H1 (cell line): ENCODE data around the gene ACMSD. TPM values are rescaled to one million over a fixed set of nuclear protein-coding genes. Genes with fewer than 3 reads are reported as not detected.

Experiments
- CTCF ChIA-PET: fragments of 300-600 bp; sonication (Branson Sonifier 250); formaldehyde crosslinking; loops from one replicate; lab custom pipeline; 2021; ENCODE audit not compliant: partially characterized antibody; lab: Charles Lee
- POLR2A ChIA-PET: fragments of 300-600 bp; sonication (Branson Sonifier 250); formaldehyde crosslinking; loops from one replicate; lab custom pipeline; 2021; ENCODE audit warnings: inconsistent platforms; ENCODE audit not compliant: partially characterized antibody; lab: Charles Lee
- DNase-seq, 2 experiments: peaks; one replicate each; pipeline versions ENCODE4 v3.0.0 to v3.0.0-alpha.2; 2010 to 2022; ENCODE audit warnings: low spot score in 2 of 2, low read depth in 1 of 2, mixed read lengths in 1 of 2
- FAIRE-seq: peaks from 2 replicates; lab custom pipeline; 2011; peaks lifted over from hg19 to GRCh38; lab: Jason Lieb, UNC
- H2AFZ ChIP-seq: 2 replicates; pipeline ENCODE4 v1.8.1; 2012; ENCODE audit warnings: low read length, inconsistent platforms
- H2AK5ac ChIP-seq: 2 replicates; pipeline ENCODE4 v1.6.1; 2013; ENCODE audit warnings: low read depth, low read length
- H2BK120ac ChIP-seq: replicated peaks from 2 replicates; pipeline ENCODE3; 2013; ENCODE audit warnings: low read depth, low read length, inconsistent platforms
- H2BK12ac ChIP-seq: 2 replicates; pipeline ENCODE4 v1.6.1; 2013; ENCODE audit warnings: low read depth, low read length
- H2BK15ac ChIP-seq: 2 replicates; pipeline ENCODE4 v1.6.1; 2013; ENCODE audit warnings: low read length
- H2BK20ac ChIP-seq: 2 replicates; pipeline ENCODE4 v1.6.1; 2013; ENCODE audit warnings: low read length
- H2BK5ac ChIP-seq: 2 replicates; pipeline ENCODE4 v1.6.1; 2013; ENCODE audit warnings: low read depth, low read length
- H3K14ac ChIP-seq: 2 replicates; pipeline ENCODE4 v1.6.1; 2013; ENCODE audit warnings: inconsistent platforms; ENCODE audit not compliant: insufficient read length
- H3K18ac ChIP-seq: 2 replicates; pipeline ENCODE4 v1.6.1; 2013; ENCODE audit warnings: low read length; ENCODE audit errors: extremely low read depth
- H3K23ac ChIP-seq: 2 replicates; pipeline ENCODE4 v1.6.1; 2013; ENCODE audit warnings: inconsistent platforms; ENCODE audit not compliant: insufficient read length
- H3K23me2 ChIP-seq: 2 replicates; pipeline ENCODE4 v1.6.1; 2013; ENCODE audit warnings: low read depth, low read length
- H3K27ac ChIP-seq: 2 replicates; pipeline ENCODE4 v1.6.1; 2011; ENCODE audit warnings: low read depth, low read length, inconsistent platforms
- H3K27me3 ChIP-seq, 4 experiments: replicated peaks in 1 of 4; 1 replicate in 1 of 4; 2 replicates in 3 of 4; pipeline versions ENCODE4 v1.6.1 to v1.8.1; 2011 to 2013; ENCODE audit warnings: low read length in 3 of 4, mild to moderate bottlenecking in 3 of 4, inconsistent platforms in 2 of 4, mixed read lengths in 2 of 4, moderate library complexity in 1 of 4; ENCODE audit not compliant: control insufficient read depth in 3 of 4, insufficient read depth in 3 of 4; ENCODE audit errors: extremely low read depth in 1 of 4
- H3K36me3 ChIP-seq, 4 experiments: 2 replicates each; pipeline versions ENCODE4 v1.6.1 to v1.8.1; 2011 to 2013; ENCODE audit warnings: mild to moderate bottlenecking in 4 of 4, low read length in 3 of 4, moderate library complexity in 2 of 4, control low read depth in 1 of 4, inconsistent platforms in 1 of 4; ENCODE audit not compliant: insufficient read depth in 4 of 4, control insufficient read depth in 2 of 4
- H3K4ac ChIP-seq: replicated peaks from 2 replicates; pipeline ENCODE3; 2013; ENCODE audit warnings: low read length, low read depth, mixed read lengths, inconsistent platforms; ENCODE audit not compliant: insufficient read length
- H3K4me1 ChIP-seq, 4 experiments: replicated peaks in 1 of 4; 1 replicate in 1 of 4; 2 replicates in 3 of 4; pipeline versions ENCODE4 v1.6.1 to v1.8.1; 2011 to 2013; ENCODE audit warnings: low read length in 3 of 4, inconsistent platforms in 2 of 4, mixed read lengths in 1 of 4; ENCODE audit not compliant: insufficient read depth in 4 of 4, control insufficient read depth in 3 of 4
- H3K4me2 ChIP-seq, 2 experiments: 2 replicates each; pipeline versions ENCODE4 v1.6.1 to v1.8.1; 2011 to 2013; ENCODE audit warnings: low read depth in 2 of 2, low read length in 2 of 2, control low read depth in 1 of 2, inconsistent platforms in 1 of 2, mild to moderate bottlenecking in 1 of 2; ENCODE audit not compliant: insufficient read depth in 1 of 2
- H3K4me3 ChIP-seq, 4 experiments: fragments of 200-600, 300-600 bp in 1 of 4; sonication (generic), shearing (Covaris generic), sonication (Bioruptor Twin) in 1 of 4; 2 replicates each; pipeline versions ENCODE4 v1.5.1 to v1.8.1; 2011 to 2016; ENCODE audit warnings: low read length in 4 of 4, low read depth in 3 of 4, control low read depth in 2 of 4, inconsistent platforms in 2 of 4, mild to moderate bottlenecking in 2 of 4, mixed read lengths in 1 of 4, moderate library complexity in 1 of 4; ENCODE audit not compliant: insufficient read depth in 2 of 4; ENCODE audit errors: extremely low read depth in 1 of 4
- H3K56ac ChIP-seq: replicated peaks from 2 replicates; pipeline ENCODE3; 2013; ENCODE audit warnings: low read depth, mild to moderate bottlenecking, mixed read lengths, low read length, inconsistent platforms; ENCODE audit not compliant: insufficient read length
- H3K79me1 ChIP-seq: 2 replicates; pipeline ENCODE4 v1.6.1; 2013; ENCODE audit warnings: low read depth, low read length, control low read depth
- H3K79me2 ChIP-seq, 2 experiments: 2 replicates each; pipeline versions ENCODE4 v1.6.1 to v1.8.1; 2012 to 2013; ENCODE audit warnings: low read length in 2 of 2, mild to moderate bottlenecking in 2 of 2, inconsistent platforms in 1 of 2; ENCODE audit not compliant: insufficient read depth in 2 of 2, control insufficient read depth in 1 of 2
- H3K9ac ChIP-seq, 4 experiments: replicated peaks in 1 of 4; 1 replicate in 1 of 4; 2 replicates in 3 of 4; pipeline versions ENCODE4 v1.6.1 to v1.8.1; 2011 to 2013; ENCODE audit warnings: low read depth in 3 of 4, low read length in 3 of 4, control low read depth in 2 of 4, mild to moderate bottlenecking in 2 of 4, moderate library complexity in 2 of 4, inconsistent platforms in 1 of 4; ENCODE audit errors: extremely low read depth in 1 of 4
- H3K9me3 ChIP-seq, 2 experiments: 2 replicates each; pipeline versions ENCODE4 v1.6.1 to v1.8.1; 2012 to 2013; ENCODE audit warnings: mild to moderate bottlenecking in 2 of 2, moderate library complexity in 2 of 2, control low read depth in 1 of 2, inconsistent platforms in 1 of 2, low read depth in 1 of 2, low read length in 1 of 2, mixed read lengths in 1 of 2; ENCODE audit not compliant: insufficient read depth in 2 of 2
- H4K20me1 ChIP-seq, 2 experiments: replicated peaks in 1 of 2; 2 replicates each; pipeline versions ENCODE3 to v1.8.1; 2011 to 2013; ENCODE audit warnings: inconsistent platforms in 2 of 2, low read length in 2 of 2, mild to moderate bottlenecking in 1 of 2; ENCODE audit not compliant: insufficient read depth in 2 of 2, control insufficient read depth in 1 of 2
- H4K5ac ChIP-seq: 2 replicates; pipeline ENCODE4 v1.6.1; 2013; ENCODE audit warnings: low read length, low read depth, mixed read lengths, inconsistent platforms; ENCODE audit not compliant: insufficient read length
- H4K8ac ChIP-seq: 2 replicates; pipeline ENCODE4 v1.8.0; 2013; ENCODE audit warnings: mild to moderate bottlenecking, moderate library complexity, low read length, inconsistent platforms; ENCODE audit not compliant: insufficient read depth; ENCODE audit errors: extremely low read depth
- H4K91ac ChIP-seq: replicated peaks from 2 replicates; pipeline ENCODE3; 2013; ENCODE audit warnings: low read length, mixed read lengths, inconsistent platforms; ENCODE audit not compliant: insufficient read length
- CREB1 ChIP-seq: IDR thresholded peaks from 2 replicates; pipeline ENCODE4 v1.6.1; 2012; ENCODE audit warnings: inconsistent platforms
- POLR2A ChIP-seq, 2 experiments: IDR thresholded peaks; 1 replicate in 1 of 2; 2 replicates in 1 of 2; pipeline ENCODE4 v1.6.1; 2011; ENCODE audit warnings: low read depth in 2 of 2, low read length in 2 of 2, mild to moderate bottlenecking in 2 of 2; ENCODE audit errors: control extremely low read depth in 1 of 2
- WGBS, 2 experiments: shearing (Covaris generic) in 1 of 2; methylation state at CpG; one replicate each; pipeline versions ENCODE4 v1.1.6 to v1.1.7; 2013 to 2015; ENCODE audit warnings: low lambda C conversion rate in 2 of 2, mixed read lengths in 2 of 2, inconsistent platforms in 1 of 2, low coverage in 1 of 2, missing lambda C conversion rate in 1 of 2; ENCODE audit not compliant: insufficient replicate concordance in 2 of 2, insufficient coverage in 1 of 2, insufficient read length in 1 of 2; ENCODE audit errors: extremely low coverage in 1 of 2, missing lambda C conversion rate in 1 of 2; 5-methylcytosine and 5-hydroxymethylcytosine counted together
- polyA plus RNA-seq, 7 experiments: library from polyadenylated mRNA; depleted of rRNA in 3 of 7; stranded (reverse) in 5 of 7; unstranded in 2 of 7; fragments of >200 nt in 5 of 7; fragments of 200-250 nt in 2 of 7; gene quantifications; 1 replicate in 5 of 7; 2 replicates in 1 of 7; 4 replicates in 1 of 7; pipeline versions ENCODE4 v1.2.1 to v1.2.3, GENCODE V29; 2011 to 2013; ENCODE audit warnings: missing spikeins in 2 of 7, mixed read lengths in 2 of 7
- total RNA-seq: library from RNA; stranded (reverse); fragmentation: NEBNext Ultra II Directional; extraction: Animal tissue kit (Norgen Biotek cat#: 25700); gene quantifications from 2 replicates; pipeline ENCODE4 v1.2.1, GENCODE V29; 2021

The ACMSD gene
- total and polyA plus RNA-seq, 2 of the 8 experiments (the other 6 are each of a cell fraction or from before 2014, with no cell fraction given): not detected

DNA sequence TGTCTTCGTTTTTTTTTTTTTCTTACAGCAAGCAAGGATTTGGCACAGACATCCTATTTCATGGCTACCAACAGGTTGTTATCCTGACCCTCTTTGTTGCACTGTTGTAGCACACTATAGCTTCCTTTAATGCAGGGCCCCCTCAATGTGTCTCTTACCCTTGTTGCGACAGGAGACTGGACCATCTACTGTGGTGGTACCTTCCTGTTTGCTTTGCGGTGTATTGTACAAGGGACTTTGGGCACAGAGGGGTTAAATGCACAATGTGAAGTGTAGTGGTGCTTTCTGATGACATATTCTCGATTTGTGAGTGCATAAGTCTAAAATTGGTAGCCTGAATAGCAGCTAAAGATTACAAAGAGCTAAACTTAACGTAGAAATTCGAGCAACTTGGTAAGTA is 107.7 kb downstream of the ACMSD start:
- Histone ChIP-seq H2BK15ac (no peak overlapping the region), H4K5ac (no peak overlapping the region), H3K4me3 (no peak overlapping the region), H2AK5ac (no peak overlapping the region), H2BK20ac (no peak overlapping the region), H3K4ac (no peak overlapping the region), H2AFZ (no peak overlapping the region), H4K20me1 (peaks cover 3 to 8% of the 10 kb centered on the region in 2 experiments), H3K23me2 (no peaks in the 10 kb centered on the region), H2BK5ac (no peak overlapping the region), H3K4me1 (peaks cover 0 to 4% (median 0%) of the 10 kb centered on the region in 4 experiments; a peak in 1 of 7 replicates), H3K9me3 (no peaks in the 10 kb centered on the region), H3K36me3 (peaks cover 4 to 73% (median 29%) of the 10 kb centered on the region in 4 experiments; a peak in 7 of 8 replicates), H2BK12ac (no peak overlapping the region), H4K8ac (no peak overlapping the region; the same call in 1 of the 2 replicates), H2BK120ac (no peak overlapping the region), H4K91ac (no peak overlapping the region), H3K23ac (no peak overlapping the region), H3K56ac (no peak overlapping the region), H3K79me1 (0 out of 2 replicates have a peak, but pooled peaks cover 3% of the 10 kb centered on the region), H3K9ac (no peak overlapping the region), H3K27ac (no peak overlapping the region), H3K79me2 (peaks cover 0 to 18% of the 10 kb centered on the region in 2 experiments; a peak in 2 of 4 replicates), H3K4me2 (no peak overlapping the region), H3K27me3 (no peaks in the 10 kb centered on the region), H3K18ac (no peak overlapping the region), H3K14ac (no peak overlapping the region)
- CTCF ChIA-PET: interaction anchor here (0.6 to 0.9 kb wide), 3 partner anchors 14 to 968 kb away, joined by 3 to 4 read pairs (median 4); no protein-coding TSS in a partner anchor
- POLR2A ChIA-PET: interaction anchor here (2.0 kb wide), 1 partner anchor 14 kb away, joined by 5 read pairs; no protein-coding TSS in a partner anchor
- WGBS, 2 experiments: 85% methylated on average over 6 of the region's 6 CpGs; no CpG with 5 or more reads in 1 of the 2 experiments
- FAIRE-seq (no peak), DNase-seq (no peak)
- TF ChIP-seq CREB1 (no peak), POLR2A (IDR thresholded peaks at IDR 0.05; ENCODE audit: control extremely low read depth in 1 of 2, low read depth in 2 of 2, low read length in 2 of 2) (no peak)
